Gastrocnemius medialis (tissue), 4 donors: ENCODE results near the gene ODC1.

Experiments used
- CTCF ChIP-seq, 5 experiments: fragments of 450-650 bp in 3 of 5; fragments of 200-600 bp in 2 of 5; sonication (generic) in 2 of 5; IDR thresholded peaks in 4 of 5; conservative IDR thresholded peaks in 1 of 5; 1 replicate in 4 of 5; 2 replicates in 1 of 5; pipeline ENCODE4 v1.5.1; 2016 to 2019; ENCODE audit warnings: antibody characterized with exemption in 5 of 5, mild to moderate bottlenecking in 3 of 5, moderate library complexity in 3 of 5
- POLR2A ChIP-seq, 2 donors: fragments of 450-650 bp; IDR thresholded peaks; one replicate each; pipeline ENCODE4 v1.6.1; 2017; ENCODE audit warnings: antibody characterized with exemption in 2 of 2, mild to moderate bottlenecking in 2 of 2, moderate library complexity in 2 of 2

GRCh38 chr2:10477443-10478297, 29.5 kb upstream of the ODC1 start:
- no peak for TF ChIP-seq CTCF (IDR thresholded peaks at IDR 0.05 in 4 of 5, conservative IDR thresholded peaks at IDR 0.05 in 1 of 5)
- no peak for TF ChIP-seq POLR2A (IDR thresholded peaks at IDR 0.05)
